ENCODE results near the gene SDC4.

- no peak for TF ChIP-seq JUND (IDR thresholded peaks at IDR 0.05)
- no peak for TF ChIP-seq ELF1 (IDR thresholded peaks at IDR 0.05; ENCODE audit: borderline replicate concordance, low read depth)
These were observed 59.4 kb downstream of the SDC4 start for GRCh38 chr20:45288860-45289259.

Measured in HCT116 (cell line).